Measurements from ENCODE around the gene SFR1.

GRCh38 chr10:104103956-104104355, 18.0 kb upstream of the SFR1 start:
- TF ChIP-seq CTCF (conservative IDR thresholded peaks at IDR 0.05) (no peak), ZFX (IDR thresholded peaks at IDR 0.05) (no peak)
